SU-DHL-6 (cell line): ENCODE measurements around the gene SLC39A11.

ENCODE experiments used
- H2AFZ ChIP-seq: fragments of 200-600 bp; sonication (generic); 2 replicates; pipeline ENCODE4 v1.6.1; 2014; ENCODE audit warnings: low read depth, mild to moderate bottlenecking, moderate library complexity, mixed read lengths, antibody characterized with exemption, low read length; ENCODE audit not compliant: severe bottlenecking
- H3F3A ChIP-seq: fragments of 200-600 bp; shearing (Covaris generic); 2 replicates; pipeline ENCODE4 v1.6.0; 2016; ENCODE audit warnings: antibody characterized with exemption, mild to moderate bottlenecking; ENCODE audit not compliant: insufficient read depth
- H3K27ac ChIP-seq: fragments of 200-600 bp; sonication (generic); 2 replicates; pipeline ENCODE4 v1.5.1; 2016; ENCODE audit warnings: low read depth, mild to moderate bottlenecking, low read length, moderate library complexity, mixed read lengths
- H3K27me3 ChIP-seq: fragments of 200-600 bp; sonication (generic), shearing (Covaris generic); 2 replicates; pipeline ENCODE4 v1.6.0; 2014; ENCODE audit warnings: mild to moderate bottlenecking, low read length
- H3K36me3 ChIP-seq: fragments of 200-600 bp; sonication (generic); 2 replicates; pipeline ENCODE4 v1.6.1; 2014; ENCODE audit warnings: mild to moderate bottlenecking, low read length, mixed read lengths
- H3K4me2 ChIP-seq: fragments of 300-600, 200-600 bp; shearing (Covaris generic), sonication (generic); 2 replicates; pipeline ENCODE4 v1.6.0; 2014; ENCODE audit warnings: low read length, low read depth, mild to moderate bottlenecking; ENCODE audit not compliant: poor library complexity, severe bottlenecking
- H3K4me3 ChIP-seq: fragments of 200-600 bp; sonication (generic); 2 replicates; pipeline ENCODE4 v1.5.1; 2014; ENCODE audit warnings: antibody characterized with exemption, low read length, mild to moderate bottlenecking, mixed read lengths; ENCODE audit not compliant: insufficient read depth, poor library complexity, severe bottlenecking
- H3K79me2 ChIP-seq: fragments of 200-600 bp; sonication (generic); 2 replicates; pipeline ENCODE4 v1.6.1; 2014; ENCODE audit warnings: mild to moderate bottlenecking, low read length, moderate library complexity; ENCODE audit not compliant: insufficient read depth
- H3K9ac ChIP-seq: fragments of 200-600 bp; sonication (generic); 2 replicates; pipeline ENCODE4 v1.7.0; 2014; ENCODE audit warnings: mild to moderate bottlenecking, low read length
- H3K9me2 ChIP-seq: fragments of 200-600 bp; sonication (generic); replicated peaks from 2 replicates; pipeline ENCODE4 v1.6.1; 2014; ENCODE audit warnings: low read length; ENCODE audit not compliant: insufficient read depth
- H3K9me3 ChIP-seq: fragments of 200-600 bp; sonication (generic); 2 replicates; pipeline ENCODE4 v1.6.1; 2014; ENCODE audit warnings: low read length, mixed read lengths; ENCODE audit not compliant: insufficient read depth
- H4K20me1 ChIP-seq: fragments of 200-600 bp; sonication (generic); 2 replicates; pipeline ENCODE4 v1.6.1; 2014; ENCODE audit warnings: low read depth, mild to moderate bottlenecking, antibody characterized with exemption, low read length, moderate library complexity, mixed read lengths
- CTCF ChIP-seq: fragments of 200-600 bp; sonication (generic); IDR thresholded peaks from one replicate; pipeline ENCODE4 v1.5.1; 2017; ENCODE audit warnings: antibody characterized with exemption, mild to moderate bottlenecking, low read length, moderate library complexity; ENCODE audit not compliant: insufficient read depth, poor library complexity, severe bottlenecking
- EZH2phosphoT487 ChIP-seq: fragments of 200-600 bp; sonication (generic), shearing (Covaris generic); conservative IDR thresholded peaks from 2 replicates; pipeline ENCODE4 v1.6.1; 2018; ENCODE audit warnings: mild to moderate bottlenecking, antibody characterized with exemption, low read length, moderate library complexity, mixed read lengths

SLC39A11 gene

GRCh38 chr17:72644492-72644891 is 448.0 kb downstream of the SLC39A11 start:
- Histone ChIP-seq H3K79me2 (no peaks in the 10 kb centered on the region), H3F3A (no peaks in the 10 kb centered on the region), H3K4me2 (no peak overlapping the region), H2AFZ (no peak overlapping the region), H4K20me1 (no peaks in the 10 kb centered on the region), H3K27me3 (no peaks in the 10 kb centered on the region), H3K9me3 (no peaks in the 10 kb centered on the region), H3K9ac (no peak overlapping the region), H3K9me2 (no peaks in the 10 kb centered on the region), H3K36me3 (no peaks in the 10 kb centered on the region), H3K27ac (no peak overlapping the region), H3K4me3 (no peak overlapping the region)
- TF ChIP-seq EZH2phosphoT487 = no peak
- TF ChIP-seq CTCF = no peak

- no peak overlapping the region for H2AFZ ChIP-seq
- H3K27me3 ChIP-seq = no peaks in the 10 kb centered on the region
- no peaks in the 10 kb centered on the region for H4K20me1 ChIP-seq
- no peak for TF ChIP-seq CTCF
- TF ChIP-seq EZH2phosphoT487 = no peak
- no peaks in the 10 kb centered on the region for H3K9me3 ChIP-seq
- H3K79me2 ChIP-seq = no peaks in the 10 kb centered on the region
- no peak overlapping the region for H3K4me3 ChIP-seq
- no peak overlapping the region for H3K4me2 ChIP-seq
- H3K9me2 ChIP-seq = no peaks in the 10 kb centered on the region
- no peak overlapping the region for H3K9ac ChIP-seq
- H3F3A ChIP-seq = no peaks in the 10 kb centered on the region
- H3K27ac ChIP-seq = no peak overlapping the region
- H3K36me3 ChIP-seq = no peaks in the 10 kb centered on the region
Observed at GRCh38 chr17:72643575-72644216, 448.8 kb downstream of the SLC39A11 start.

GRCh38 chr17:72642720-72643119 is 449.8 kb downstream of the SLC39A11 start:
- no peak overlapping the region for H3K27ac ChIP-seq
- H4K20me1 ChIP-seq = no peaks in the 10 kb centered on the region
- H3K79me2 ChIP-seq = no peaks in the 10 kb centered on the region
- no peak overlapping the region for H3K9ac ChIP-seq
- no peaks in the 10 kb centered on the region for H3K36me3 ChIP-seq
- no peak overlapping the region for H3K4me2 ChIP-seq
- H3K4me3 ChIP-seq = no peak overlapping the region
- H2AFZ ChIP-seq = no peak overlapping the region
- no peaks in the 10 kb centered on the region for H3K9me3 ChIP-seq
- H3K9me2 ChIP-seq = no peaks in the 10 kb centered on the region
- TF ChIP-seq EZH2phosphoT487 (no peak), CTCF (no peak)
- H3K27me3 ChIP-seq = no peaks in the 10 kb centered on the region
- no peaks in the 10 kb centered on the region for H3F3A ChIP-seq
